Measurements from ENCODE around the gene PAPPA.

DNA sequence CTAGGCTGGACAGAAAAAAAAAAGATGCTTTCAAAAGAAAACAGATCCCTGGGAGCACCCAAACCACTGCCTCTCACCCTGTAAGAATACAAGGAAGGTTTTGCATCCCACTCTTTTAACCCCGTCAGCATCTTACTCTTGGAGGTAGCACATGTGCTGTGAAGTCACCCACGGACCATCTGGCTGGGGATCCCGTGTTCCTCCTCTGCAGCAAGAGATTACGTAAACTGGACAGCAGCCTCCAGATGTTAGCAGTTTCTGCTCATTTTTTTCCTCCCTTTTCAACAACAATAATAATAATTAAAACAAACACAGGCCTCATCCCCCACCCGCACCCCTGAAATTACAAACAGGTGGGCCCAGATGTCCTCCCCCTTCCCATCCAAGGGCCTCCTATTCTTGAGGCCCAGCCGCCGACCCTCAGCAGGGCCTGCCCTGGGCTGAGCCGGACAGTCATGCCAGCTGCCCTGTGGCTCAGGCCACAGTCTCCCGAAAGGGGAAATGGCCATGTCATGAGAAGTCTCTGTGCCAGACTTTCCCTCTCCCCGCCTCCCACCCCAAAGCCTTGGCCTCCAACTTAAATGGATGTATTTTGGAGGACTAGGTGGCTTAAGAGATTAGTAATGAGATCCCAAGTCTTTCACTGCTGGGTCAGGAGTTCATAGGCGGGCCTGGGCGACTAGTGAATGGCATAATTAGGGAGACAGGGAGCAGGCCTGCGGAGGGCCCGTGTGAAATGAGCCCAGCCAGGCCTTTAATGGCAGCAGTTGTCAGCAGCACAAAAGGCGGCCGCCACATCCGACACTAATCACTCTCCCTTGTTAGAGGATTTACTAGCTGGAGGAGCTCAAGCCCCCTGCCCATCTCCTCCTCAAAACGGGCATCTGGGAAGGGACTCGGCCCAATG, 165.1 kb downstream of the PAPPA start:
- no peak for TF ChIP-seq POLR2A (IDR thresholded peaks at IDR 0.05; ENCODE audit: borderline replicate concordance, extremely low read depth, insufficient read depth, insufficient read length)
- TF ChIP-seq, protein P1, sequence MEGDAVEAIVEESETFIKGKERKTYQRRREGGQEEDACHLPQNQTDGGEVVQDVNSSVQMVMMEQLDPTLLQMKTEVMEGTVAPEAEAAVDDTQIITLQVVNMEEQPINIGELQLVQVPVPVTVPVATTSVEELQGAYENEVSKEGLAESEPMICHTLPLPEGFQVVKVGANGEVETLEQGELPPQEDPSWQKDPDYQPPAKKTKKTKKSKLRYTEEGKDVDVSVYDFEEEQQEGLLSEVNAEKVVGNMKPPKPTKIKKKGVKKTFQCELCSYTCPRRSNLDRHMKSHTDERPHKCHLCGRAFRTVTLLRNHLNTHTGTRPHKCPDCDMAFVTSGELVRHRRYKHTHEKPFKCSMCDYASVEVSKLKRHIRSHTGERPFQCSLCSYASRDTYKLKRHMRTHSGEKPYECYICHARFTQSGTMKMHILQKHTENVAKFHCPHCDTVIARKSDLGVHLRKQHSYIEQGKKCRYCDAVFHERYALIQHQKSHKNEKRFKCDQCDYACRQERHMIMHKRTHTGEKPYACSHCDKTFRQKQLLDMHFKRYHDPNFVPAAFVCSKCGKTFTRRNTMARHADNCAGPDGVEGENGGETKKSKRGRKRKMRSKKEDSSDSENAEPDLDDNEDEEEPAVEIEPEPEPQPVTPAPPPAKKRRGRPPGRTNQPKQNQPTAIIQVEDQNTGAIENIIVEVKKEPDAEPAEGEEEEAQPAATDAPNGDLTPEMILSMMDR (IDR thresholded peaks at IDR 0.05 in 2 of 3, conservative IDR thresholded peaks at IDR 0.05 in 1 of 3; ENCODE audit: borderline replicate concordance in 1 of 3, insufficient read depth in 1 of 3, low read depth in 2 of 3, low read length in 2 of 3), result no peak
